ENCODE data around the gene ARAP2.

Gene ARAP2

DNA sequence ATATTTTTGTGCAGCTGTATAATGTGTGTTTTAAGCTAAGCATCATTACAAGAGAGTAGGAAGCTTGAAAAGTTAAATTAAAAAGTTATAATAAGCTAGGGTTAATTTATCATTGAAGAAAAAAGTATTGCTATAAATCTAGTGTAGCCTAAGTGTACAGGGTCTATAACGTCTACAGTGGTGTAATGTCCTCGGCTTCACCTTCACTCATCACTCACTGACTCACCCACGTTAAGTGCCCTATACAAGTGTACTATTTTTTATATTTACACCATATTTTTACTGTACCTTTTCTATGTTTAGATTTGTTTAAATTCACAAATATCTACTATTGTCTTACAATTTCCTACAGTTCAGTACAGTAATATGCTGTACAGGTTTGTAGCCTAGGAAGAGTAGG lies 23.5 kb downstream of the ARAP2 start:
- TF ChIP-seq, protein P1, sequence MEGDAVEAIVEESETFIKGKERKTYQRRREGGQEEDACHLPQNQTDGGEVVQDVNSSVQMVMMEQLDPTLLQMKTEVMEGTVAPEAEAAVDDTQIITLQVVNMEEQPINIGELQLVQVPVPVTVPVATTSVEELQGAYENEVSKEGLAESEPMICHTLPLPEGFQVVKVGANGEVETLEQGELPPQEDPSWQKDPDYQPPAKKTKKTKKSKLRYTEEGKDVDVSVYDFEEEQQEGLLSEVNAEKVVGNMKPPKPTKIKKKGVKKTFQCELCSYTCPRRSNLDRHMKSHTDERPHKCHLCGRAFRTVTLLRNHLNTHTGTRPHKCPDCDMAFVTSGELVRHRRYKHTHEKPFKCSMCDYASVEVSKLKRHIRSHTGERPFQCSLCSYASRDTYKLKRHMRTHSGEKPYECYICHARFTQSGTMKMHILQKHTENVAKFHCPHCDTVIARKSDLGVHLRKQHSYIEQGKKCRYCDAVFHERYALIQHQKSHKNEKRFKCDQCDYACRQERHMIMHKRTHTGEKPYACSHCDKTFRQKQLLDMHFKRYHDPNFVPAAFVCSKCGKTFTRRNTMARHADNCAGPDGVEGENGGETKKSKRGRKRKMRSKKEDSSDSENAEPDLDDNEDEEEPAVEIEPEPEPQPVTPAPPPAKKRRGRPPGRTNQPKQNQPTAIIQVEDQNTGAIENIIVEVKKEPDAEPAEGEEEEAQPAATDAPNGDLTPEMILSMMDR (IDR thresholded peaks at IDR 0.05; ENCODE audit: borderline replicate concordance, insufficient read depth, low read depth, low read length), result no peak
- H3K4me3 ChIP-seq (ENCODE audit: low read depth, low read length), result no peak overlapping the region

DNA sequence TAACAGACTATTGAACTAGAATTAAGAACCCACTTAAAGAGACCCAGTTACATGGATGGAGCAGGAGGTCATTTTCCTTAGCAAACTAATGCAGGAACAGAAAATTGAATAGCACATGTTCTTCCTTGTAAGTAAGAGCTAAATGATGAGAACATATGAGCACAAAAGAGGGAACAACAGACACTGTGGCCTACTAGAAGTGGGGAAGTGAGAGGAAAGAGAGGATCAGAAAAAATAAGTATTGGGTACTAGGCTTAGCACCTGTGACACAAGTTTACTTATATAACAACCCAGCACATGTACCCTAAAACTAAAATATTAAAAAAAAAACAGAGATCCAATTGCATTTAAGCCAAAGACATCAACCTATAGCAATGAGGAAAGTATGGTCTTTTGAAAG lies 26.2 kb downstream of the ARAP2 start:
- TF ChIP-seq, protein P1 (IDR thresholded peaks at IDR 0.05; ENCODE audit: borderline replicate concordance, insufficient read depth, low read depth, low read length), result no peak
- no peak overlapping the region for H3K4me3 ChIP-seq (ENCODE audit: low read depth, low read length)

DNA sequence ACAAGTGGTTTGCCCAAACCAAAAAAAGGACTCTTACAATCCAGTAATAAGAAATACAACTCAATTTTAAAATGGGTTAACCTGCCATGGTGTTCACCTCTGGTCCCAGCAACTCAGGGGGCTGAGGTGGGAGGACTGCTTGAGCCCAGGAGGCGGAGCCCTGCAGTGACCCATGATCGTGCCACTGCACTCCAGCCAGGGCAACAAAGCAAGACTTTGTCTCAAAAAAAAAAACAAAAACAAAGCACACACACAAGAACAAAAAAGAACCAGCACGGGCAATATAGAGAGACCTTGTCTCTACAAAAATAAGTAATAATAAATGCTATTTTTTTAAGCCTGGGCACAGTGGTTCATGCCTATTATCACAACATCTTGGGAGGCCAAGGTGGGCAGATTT lies 28.7 kb downstream of the ARAP2 start:
- TF ChIP-seq, protein P1 (IDR thresholded peaks at IDR 0.05; ENCODE audit: borderline replicate concordance, insufficient read depth, low read depth, low read length), result no peak
- H3K4me3 ChIP-seq (ENCODE audit: low read depth, low read length), result no peak overlapping the region

DNA sequence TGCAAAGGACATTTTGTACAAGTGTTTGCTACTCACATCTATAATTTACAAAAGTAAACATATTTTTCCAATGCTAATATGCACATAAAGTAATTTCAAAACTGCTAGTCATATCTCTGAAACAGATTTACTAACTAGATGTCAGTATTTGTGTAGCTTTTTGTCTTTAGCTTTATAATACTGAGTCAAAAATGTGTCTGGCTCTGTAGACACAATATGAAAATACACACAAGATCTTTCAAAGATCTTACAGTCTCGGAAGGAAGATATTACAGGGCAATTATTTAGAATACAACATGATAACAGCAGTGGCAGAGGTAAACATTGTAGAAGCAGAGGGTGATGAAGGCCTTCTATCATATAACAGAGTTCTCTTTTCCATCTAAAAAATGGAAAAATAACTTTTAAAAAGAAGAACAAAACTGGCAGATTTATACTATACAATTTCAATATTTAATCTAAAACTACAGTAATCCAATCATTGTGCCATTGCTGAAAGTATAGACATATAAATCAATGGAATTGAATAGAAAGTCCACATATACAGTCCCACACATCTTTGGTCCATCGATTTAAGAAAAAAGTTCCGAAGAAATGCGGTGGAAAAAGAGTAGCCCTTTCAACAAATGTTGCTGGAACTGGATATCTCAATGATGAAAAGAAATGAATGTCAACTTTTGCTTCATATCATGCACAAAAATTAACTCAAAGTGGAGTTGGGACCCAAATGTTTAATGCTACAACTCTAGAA lies 29.4 kb downstream of the ARAP2 start:
- H3K4me3 ChIP-seq (ENCODE audit: low read depth, low read length), result no peak overlapping the region
- TF ChIP-seq, protein P1 (IDR thresholded peaks at IDR 0.05; ENCODE audit: borderline replicate concordance, insufficient read depth, low read depth, low read length), result no peak

DNA sequence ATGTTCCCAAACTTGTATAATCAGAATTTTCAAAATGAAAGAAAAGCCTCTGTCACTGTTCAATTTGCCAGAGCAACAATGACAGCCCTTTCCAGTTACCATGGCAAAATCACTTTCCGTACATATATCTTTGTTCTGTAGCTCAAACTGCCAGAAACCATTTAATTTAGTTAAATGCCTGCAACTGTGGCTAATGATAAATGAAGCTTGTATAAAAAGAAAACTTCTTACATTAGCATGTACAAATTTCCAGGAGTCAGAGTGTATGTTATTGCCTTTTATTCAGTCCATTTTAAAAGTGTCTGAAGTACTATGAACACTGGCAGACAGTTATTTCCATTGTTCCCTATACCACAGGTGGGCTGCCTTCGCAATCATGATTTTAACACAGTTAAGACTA lies 30.3 kb downstream of the ARAP2 start:
- TF ChIP-seq, protein P1 (IDR thresholded peaks at IDR 0.05; ENCODE audit: borderline replicate concordance, insufficient read depth, low read depth, low read length), result no peak
- H3K4me3 ChIP-seq (ENCODE audit: low read depth, low read length), result no peak overlapping the region

DNA sequence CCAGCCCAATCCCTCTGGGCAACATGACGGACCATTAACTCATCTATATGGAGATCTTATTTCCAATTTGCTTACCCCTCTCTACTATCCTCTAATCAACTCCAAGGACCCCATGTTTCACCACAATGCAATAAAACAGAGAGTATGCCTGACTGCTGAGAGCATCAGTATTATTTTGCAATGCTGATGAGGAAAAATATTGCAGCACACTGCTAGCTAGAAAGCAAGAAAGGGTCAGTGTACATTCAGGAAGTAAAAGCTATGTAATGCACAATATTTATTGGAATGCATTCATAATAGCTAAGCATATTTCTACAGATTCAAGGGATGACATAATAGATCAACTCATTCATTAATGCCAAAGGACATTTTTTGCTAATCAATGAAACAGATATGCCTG lies 33.2 kb downstream of the ARAP2 start:
- TF ChIP-seq, protein P1 (IDR thresholded peaks at IDR 0.05; ENCODE audit: borderline replicate concordance, insufficient read depth, low read depth, low read length), result no peak
- no peak overlapping the region for H3K4me3 ChIP-seq (ENCODE audit: low read depth, low read length)

DNA sequence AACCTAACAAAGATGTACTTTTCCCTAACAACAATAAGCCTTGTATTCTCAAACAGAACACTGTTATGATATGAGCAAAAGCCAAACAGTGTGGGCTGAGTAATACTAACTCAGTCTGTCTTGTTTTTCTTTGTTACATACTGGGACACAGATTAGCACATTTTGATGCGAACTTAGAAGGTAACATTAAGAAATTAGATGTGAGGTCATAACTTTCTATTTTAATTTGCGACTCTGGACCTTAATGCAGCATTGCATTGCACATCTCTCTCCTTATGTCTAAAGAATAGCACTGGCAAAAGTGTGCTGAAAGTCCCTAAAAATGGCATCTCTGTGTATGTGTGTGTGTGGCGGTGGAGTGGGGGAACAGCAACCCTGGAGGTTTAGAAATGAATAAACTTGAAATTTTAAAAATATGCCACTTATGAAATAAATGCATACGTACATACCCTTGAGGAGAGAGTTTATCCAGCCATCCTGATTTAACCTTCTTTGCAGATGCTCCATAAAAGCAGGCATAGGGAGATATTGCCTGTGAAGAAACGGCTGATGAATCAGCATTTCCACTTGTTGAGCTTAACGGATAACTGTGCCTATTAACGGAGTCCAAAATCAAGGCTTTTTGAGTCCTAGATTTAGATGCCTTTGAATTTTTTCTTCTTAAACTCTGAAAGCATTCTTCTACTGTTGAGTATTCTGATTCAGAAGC lies 34.2 kb downstream of the ARAP2 start:
- TF ChIP-seq, protein P1 (IDR thresholded peaks at IDR 0.05; ENCODE audit: borderline replicate concordance, insufficient read depth, low read depth, low read length), result no peak
- no peak overlapping the region for H3K4me3 ChIP-seq (ENCODE audit: low read depth, low read length)
